ENCODE data around the gene VAV1. TPM values are rescaled to one million over a fixed set of nuclear protein-coding genes. Genes with fewer than 3 reads are reported as not detected.

The VAV1 gene
- total and polyA plus RNA-seq, 9 of the 15 experiments (the other 6 are each of a cell fraction or from before 2014, with no cell fraction given), result 0.46 to 20.1 (median 11.1) TPM

DNA sequence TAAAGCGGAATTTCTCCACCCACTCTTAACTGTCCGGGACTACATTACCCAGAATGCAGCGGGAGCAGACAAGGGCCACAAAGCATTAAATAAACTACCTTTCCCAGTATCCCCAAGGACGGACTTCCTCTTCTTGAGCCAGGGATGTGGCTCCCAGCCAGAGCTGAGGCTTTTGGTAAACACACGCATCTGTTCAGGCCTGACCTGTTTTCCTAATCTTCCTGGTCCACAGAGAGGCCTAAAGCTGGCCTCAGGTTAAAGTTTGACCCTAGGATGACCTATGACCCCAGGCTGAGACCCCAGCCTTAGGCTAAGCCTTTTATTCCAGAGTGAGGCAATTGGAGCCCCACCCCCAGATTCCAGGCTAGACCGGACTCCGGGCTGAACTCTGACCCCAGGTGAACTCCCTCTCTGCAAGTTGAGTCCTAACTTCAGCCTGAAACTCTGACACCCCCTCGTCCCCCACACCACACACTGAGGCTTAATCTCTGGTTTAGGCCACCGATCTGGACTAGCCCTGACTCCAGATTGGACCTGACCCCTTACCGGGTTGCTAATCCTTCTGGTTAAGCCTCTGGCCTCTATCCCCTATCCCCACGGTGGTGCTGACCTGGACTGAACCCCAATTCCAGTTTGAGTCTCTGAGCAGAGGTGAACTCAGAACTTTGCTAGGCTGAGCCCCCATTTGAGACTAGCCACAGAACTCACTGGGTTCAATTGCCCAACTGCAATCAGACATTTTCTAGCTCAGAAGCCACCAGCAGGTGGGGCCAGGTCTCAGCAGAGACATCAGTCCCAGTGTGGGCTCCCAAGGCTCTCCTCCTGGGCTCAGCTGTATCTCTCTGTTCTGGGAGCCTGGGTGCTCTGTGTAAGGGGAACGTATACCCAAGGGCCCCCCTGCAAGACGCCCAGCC, 34.4 kb upstream of the VAV1 start (continued):
- TF ChIP-seq, protein P1, sequence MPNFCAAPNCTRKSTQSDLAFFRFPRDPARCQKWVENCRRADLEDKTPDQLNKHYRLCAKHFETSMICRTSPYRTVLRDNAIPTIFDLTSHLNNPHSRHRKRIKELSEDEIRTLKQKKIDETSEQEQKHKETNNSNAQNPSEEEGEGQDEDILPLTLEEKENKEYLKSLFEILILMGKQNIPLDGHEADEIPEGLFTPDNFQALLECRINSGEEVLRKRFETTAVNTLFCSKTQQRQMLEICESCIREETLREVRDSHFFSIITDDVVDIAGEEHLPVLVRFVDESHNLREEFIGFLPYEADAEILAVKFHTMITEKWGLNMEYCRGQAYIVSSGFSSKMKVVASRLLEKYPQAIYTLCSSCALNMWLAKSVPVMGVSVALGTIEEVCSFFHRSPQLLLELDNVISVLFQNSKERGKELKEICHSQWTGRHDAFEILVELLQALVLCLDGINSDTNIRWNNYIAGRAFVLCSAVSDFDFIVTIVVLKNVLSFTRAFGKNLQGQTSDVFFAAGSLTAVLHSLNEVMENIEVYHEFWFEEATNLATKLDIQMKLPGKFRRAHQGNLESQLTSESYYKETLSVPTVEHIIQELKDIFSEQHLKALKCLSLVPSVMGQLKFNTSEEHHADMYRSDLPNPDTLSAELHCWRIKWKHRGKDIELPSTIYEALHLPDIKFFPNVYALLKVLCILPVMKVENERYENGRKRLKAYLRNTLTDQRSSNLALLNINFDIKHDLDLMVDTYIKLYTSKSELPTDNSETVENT (CRISPR knock-in tag; IDR thresholded peaks at IDR 0.05), result no peak
- peak; percentile 66 for TF ChIP-seq MBD2 (IDR thresholded peaks at IDR 0.05; ENCODE audit: borderline replicate concordance, low read depth)
- TF ChIP-seq, protein P2, sequence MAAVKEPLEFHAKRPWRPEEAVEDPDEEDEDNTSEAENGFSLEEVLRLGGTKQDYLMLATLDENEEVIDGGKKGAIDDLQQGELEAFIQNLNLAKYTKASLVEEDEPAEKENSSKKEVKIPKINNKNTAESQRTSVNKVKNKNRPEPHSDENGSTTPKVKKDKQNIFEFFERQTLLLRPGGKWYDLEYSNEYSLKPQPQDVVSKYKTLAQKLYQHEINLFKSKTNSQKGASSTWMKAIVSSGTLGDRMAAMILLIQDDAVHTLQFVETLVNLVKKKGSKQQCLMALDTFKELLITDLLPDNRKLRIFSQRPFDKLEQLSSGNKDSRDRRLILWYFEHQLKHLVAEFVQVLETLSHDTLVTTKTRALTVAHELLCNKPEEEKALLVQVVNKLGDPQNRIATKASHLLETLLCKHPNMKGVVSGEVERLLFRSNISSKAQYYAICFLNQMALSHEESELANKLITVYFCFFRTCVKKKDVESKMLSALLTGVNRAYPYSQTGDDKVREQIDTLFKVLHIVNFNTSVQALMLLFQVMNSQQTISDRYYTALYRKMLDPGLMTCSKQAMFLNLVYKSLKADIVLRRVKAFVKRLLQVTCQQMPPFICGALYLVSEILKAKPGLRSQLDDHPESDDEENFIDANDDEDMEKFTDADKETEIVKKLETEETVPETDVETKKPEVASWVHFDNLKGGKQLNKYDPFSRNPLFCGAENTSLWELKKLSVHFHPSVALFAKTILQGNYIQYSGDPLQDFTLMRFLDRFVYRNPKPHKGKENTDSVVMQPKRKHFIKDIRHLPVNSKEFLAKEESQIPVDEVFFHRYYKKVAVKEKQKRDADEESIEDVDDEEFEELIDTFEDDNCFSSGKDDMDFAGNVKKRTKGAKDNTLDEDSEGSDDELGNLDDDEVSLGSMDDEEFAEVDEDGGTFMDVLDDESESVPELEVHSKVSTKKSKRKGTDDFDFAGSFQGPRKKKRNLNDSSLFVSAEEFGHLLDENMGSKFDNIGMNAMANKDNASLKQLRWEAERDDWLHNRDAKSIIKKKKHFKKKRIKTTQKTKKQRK (IDR thresholded peaks at IDR 0.05; ENCODE audit: borderline replicate concordance, low read depth, low read length), result no peak
- no peak for TF ChIP-seq GABPB2 (CRISPR knock-in tag; conservative IDR thresholded peaks at IDR 0.05)
- TF ChIP-seq ZNF561 (CRISPR knock-in tag; conservative IDR thresholded peaks at IDR 0.05), result no peak
- TF ChIP-seq ELF4 (CRISPR knock-in tag; IDR thresholded peaks at IDR 0.05), result no peak; the same call in 1 of the 2 replicates
- TF ChIP-seq ARID1B (IDR thresholded peaks at IDR 0.05), result peak; percentile 58
- TF ChIP-seq ZNF311 (CRISPR knock-in tag; IDR thresholded peaks at IDR 0.05), result no peak
- TF ChIP-seq, protein P3, sequence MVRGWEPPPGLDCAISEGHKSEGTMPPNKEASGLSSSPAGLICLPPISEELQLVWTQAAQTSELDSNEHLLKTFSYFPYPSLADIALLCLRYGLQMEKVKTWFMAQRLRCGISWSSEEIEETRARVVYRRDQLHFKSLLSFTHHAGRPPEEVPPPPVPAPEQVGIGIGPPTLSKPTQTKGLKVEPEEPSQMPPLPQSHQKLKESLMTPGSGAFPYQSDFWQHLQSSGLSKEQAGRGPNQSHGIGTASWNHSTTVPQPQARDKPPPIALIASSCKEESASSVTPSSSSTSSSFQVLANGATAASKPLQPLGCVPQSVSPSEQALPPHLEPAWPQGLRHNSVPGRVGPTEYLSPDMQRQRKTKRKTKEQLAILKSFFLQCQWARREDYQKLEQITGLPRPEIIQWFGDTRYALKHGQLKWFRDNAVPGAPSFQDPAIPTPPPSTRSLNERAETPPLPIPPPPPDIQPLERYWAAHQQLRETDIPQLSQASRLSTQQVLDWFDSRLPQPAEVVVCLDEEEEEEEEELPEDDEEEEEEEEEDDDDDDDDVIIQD (CRISPR knock-in tag; IDR thresholded peaks at IDR 0.05), result no peak
- TF ChIP-seq, protein P4, sequence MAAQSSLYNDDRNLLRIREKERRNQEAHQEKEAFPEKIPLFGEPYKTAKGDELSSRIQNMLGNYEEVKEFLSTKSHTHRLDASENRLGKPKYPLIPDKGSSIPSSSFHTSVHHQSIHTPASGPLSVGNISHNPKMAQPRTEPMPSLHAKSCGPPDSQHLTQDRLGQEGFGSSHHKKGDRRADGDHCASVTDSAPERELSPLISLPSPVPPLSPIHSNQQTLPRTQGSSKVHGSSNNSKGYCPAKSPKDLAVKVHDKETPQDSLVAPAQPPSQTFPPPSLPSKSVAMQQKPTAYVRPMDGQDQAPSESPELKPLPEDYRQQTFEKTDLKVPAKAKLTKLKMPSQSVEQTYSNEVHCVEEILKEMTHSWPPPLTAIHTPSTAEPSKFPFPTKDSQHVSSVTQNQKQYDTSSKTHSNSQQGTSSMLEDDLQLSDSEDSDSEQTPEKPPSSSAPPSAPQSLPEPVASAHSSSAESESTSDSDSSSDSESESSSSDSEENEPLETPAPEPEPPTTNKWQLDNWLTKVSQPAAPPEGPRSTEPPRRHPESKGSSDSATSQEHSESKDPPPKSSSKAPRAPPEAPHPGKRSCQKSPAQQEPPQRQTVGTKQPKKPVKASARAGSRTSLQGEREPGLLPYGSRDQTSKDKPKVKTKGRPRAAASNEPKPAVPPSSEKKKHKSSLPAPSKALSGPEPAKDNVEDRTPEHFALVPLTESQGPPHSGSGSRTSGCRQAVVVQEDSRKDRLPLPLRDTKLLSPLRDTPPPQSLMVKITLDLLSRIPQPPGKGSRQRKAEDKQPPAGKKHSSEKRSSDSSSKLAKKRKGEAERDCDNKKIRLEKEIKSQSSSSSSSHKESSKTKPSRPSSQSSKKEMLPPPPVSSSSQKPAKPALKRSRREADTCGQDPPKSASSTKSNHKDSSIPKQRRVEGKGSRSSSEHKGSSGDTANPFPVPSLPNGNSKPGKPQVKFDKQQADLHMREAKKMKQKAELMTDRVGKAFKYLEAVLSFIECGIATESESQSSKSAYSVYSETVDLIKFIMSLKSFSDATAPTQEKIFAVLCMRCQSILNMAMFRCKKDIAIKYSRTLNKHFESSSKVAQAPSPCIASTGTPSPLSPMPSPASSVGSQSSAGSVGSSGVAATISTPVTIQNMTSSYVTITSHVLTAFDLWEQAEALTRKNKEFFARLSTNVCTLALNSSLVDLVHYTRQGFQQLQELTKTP (IDR thresholded peaks at IDR 0.05; ENCODE audit: low read depth in 1 of 2, partially characterized antibody in 2 of 2), result peak in 1 of 2 experiments; percentile 97
- no peak for TF ChIP-seq ZNF699 (CRISPR knock-in tag; IDR thresholded peaks at IDR 0.05; ENCODE audit: insufficient replicate concordance)
- TF ChIP-seq YBX1 (IDR thresholded peaks at IDR 0.05), result no peak
- TF ChIP-seq ZFPM2 (CRISPR knock-in tag; IDR thresholded peaks at IDR 0.05), result no peak
- no peak for TF ChIP-seq SREBF1 (IDR thresholded peaks at IDR 0.05; ENCODE audit: borderline replicate concordance, low read depth, low read length)

All from K562 (cell line).